ENCODE measurements around the gene RFNG. TPM values are rescaled to one million over a fixed set of nuclear protein-coding genes. Genes with fewer than 3 reads are reported as not detected.

The RFNG gene
- total RNA-seq, 1 donor: 33.3 TPM

DNA sequence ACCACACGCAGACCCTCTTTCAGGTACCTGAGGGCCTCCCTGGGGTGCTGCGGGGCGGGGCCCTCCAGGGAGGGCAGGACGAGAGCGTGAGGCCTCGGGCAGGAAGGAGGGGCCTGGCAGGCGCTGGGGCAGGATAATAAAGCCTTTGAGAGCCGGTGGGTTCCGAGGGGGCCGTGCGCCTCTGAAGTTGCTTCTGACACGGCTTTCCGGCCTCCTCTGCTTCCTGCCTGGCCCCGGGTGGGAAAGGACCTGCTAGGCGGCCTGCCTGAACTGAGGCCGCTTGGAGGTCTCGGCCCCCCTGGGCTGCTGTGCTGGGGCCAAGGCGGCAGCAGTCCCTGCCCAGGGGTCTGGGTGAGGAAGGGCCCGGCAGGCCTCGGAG is 39.4 kb downstream of the RFNG start:
- DNase-seq (ENCODE audit: low read depth): no peak
- H3K4me3 ChIP-seq (ENCODE audit: low read depth, low read length): no peak overlapping the region
- TF ChIP-seq, protein P1, sequence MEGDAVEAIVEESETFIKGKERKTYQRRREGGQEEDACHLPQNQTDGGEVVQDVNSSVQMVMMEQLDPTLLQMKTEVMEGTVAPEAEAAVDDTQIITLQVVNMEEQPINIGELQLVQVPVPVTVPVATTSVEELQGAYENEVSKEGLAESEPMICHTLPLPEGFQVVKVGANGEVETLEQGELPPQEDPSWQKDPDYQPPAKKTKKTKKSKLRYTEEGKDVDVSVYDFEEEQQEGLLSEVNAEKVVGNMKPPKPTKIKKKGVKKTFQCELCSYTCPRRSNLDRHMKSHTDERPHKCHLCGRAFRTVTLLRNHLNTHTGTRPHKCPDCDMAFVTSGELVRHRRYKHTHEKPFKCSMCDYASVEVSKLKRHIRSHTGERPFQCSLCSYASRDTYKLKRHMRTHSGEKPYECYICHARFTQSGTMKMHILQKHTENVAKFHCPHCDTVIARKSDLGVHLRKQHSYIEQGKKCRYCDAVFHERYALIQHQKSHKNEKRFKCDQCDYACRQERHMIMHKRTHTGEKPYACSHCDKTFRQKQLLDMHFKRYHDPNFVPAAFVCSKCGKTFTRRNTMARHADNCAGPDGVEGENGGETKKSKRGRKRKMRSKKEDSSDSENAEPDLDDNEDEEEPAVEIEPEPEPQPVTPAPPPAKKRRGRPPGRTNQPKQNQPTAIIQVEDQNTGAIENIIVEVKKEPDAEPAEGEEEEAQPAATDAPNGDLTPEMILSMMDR (IDR thresholded peaks at IDR 0.05; ENCODE audit: insufficient read depth, low read length): no peak

GRCh38 chr17:82011617-82012187 is 39.9 kb downstream of the RFNG start:
- H3K4me3 ChIP-seq (ENCODE audit: low read depth, low read length): no peak overlapping the region
- TF ChIP-seq, protein P1 (IDR thresholded peaks at IDR 0.05; ENCODE audit: insufficient read depth, low read length): no peak
- no peak for DNase-seq (ENCODE audit: low read depth)

GRCh38 chr17:82010575-82011525 is 40.8 kb downstream of the RFNG start:
- H3K4me3 ChIP-seq (ENCODE audit: low read depth, low read length): no peak overlapping the region
- TF ChIP-seq, protein P1 (IDR thresholded peaks at IDR 0.05; ENCODE audit: insufficient read depth, low read length): no peak
- DNase-seq (ENCODE audit: low read depth): no peak

DNA sequence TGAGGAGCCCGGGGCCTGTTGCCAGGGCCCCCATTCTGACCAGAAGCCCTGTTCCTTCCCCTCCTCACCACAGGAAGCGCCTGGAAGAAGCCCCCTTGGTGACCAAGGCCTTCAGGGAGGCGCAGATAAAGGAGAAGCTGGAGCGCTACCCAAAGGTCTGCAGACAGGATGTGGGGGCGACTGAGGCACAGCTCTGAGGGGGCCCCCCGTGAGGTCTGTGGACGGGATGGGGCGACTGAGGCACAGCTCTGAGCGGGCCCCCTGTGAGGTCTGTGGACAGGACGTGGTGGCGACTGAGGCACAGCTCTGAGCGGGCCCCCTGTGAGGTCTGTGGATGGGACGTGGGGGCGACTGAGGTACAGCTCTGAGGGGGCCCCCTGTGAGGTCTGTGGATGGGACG is 42.2 kb downstream of the RFNG start:
- TF ChIP-seq, protein P1 (IDR thresholded peaks at IDR 0.05; ENCODE audit: insufficient read depth, low read length): no peak
- no peak overlapping the region for H3K4me3 ChIP-seq (ENCODE audit: low read depth, low read length)
- no peak for DNase-seq (ENCODE audit: low read depth)

- no peak for DNase-seq (ENCODE audit: low read depth)
- TF ChIP-seq, protein P1 (IDR thresholded peaks at IDR 0.05; ENCODE audit: insufficient read depth, low read length): no peak
- H3K4me3 ChIP-seq (ENCODE audit: low read depth, low read length): no peak overlapping the region
Measured at GRCh38 chr17:82008941-82009405, 42.6 kb downstream of the RFNG start.

GRCh38 chr17:82008258-82008940 is 43.2 kb downstream of the RFNG start:
- TF ChIP-seq, protein P1 (IDR thresholded peaks at IDR 0.05; ENCODE audit: insufficient read depth, low read length): no peak
- H3K4me3 ChIP-seq (ENCODE audit: low read depth, low read length): no peak overlapping the region
- DNase-seq (ENCODE audit: low read depth): no peak
